Mesenchymal stem cell (in vitro differentiated cells and primary cell): Measurements from ENCODE around the gene OR4S1.
"Not testable (repeated sequence)": the region's sequence is repeated elsewhere in the genome, so short reads cannot be mapped to it uniquely, and the experiment has no call there.

Experiments
- DNase-seq: peaks from one replicate; pipeline ENCODE4 v3.0.0-alpha.2; 2013
- H2AFZ ChIP-seq: one replicate; pipeline ENCODE4 v1.6.1; 2013; ENCODE audit warnings: low read depth, mild to moderate bottlenecking, control low read depth, inconsistent platforms, low read length, moderate library complexity
- H2AK5ac ChIP-seq: 2 replicates; pipeline ENCODE4 v1.6.1; 2013; ENCODE audit warnings: low read length, moderate library complexity, mild to moderate bottlenecking, inconsistent platforms; ENCODE audit not compliant: severe bottlenecking
- H2BK120ac ChIP-seq: one replicate; pipeline ENCODE4 v1.6.1; 2013; ENCODE audit warnings: low read depth, mild to moderate bottlenecking, inconsistent platforms, low read length, moderate library complexity
- H2BK12ac ChIP-seq, 2 experiments: one replicate each; pipeline ENCODE4 v1.6.1; 2013; ENCODE audit warnings: inconsistent platforms in 2 of 2, low read length in 2 of 2, mild to moderate bottlenecking in 2 of 2, moderate library complexity in 2 of 2, control low read depth in 1 of 2
- H2BK15ac ChIP-seq: one replicate; pipeline ENCODE4 v1.6.1; 2013; ENCODE audit warnings: mild to moderate bottlenecking, low read depth, inconsistent platforms; ENCODE audit not compliant: poor library complexity, severe bottlenecking
- H2BK5ac ChIP-seq: 2 replicates; pipeline ENCODE4 v1.6.1; 2013; ENCODE audit warnings: low read depth, mild to moderate bottlenecking, low read length, control low read depth, inconsistent platforms; ENCODE audit not compliant: poor library complexity, severe bottlenecking
- H3K14ac ChIP-seq, 2 experiments: one replicate each; pipeline ENCODE4 v1.6.1; 2013; ENCODE audit warnings: inconsistent platforms in 2 of 2, low read length in 2 of 2, control low read depth in 1 of 2, mild to moderate bottlenecking in 1 of 2, moderate library complexity in 1 of 2
- H3K18ac ChIP-seq, 2 experiments: one replicate each; pipeline ENCODE4 v1.6.1; 2013; ENCODE audit warnings: inconsistent platforms in 2 of 2, low read length in 2 of 2, control low read depth in 1 of 2, low read depth in 1 of 2, mild to moderate bottlenecking in 1 of 2
- H3K23ac ChIP-seq, 2 experiments: one replicate each; pipeline ENCODE4 v1.6.1; 2013; ENCODE audit warnings: inconsistent platforms in 2 of 2, low read length in 2 of 2, mild to moderate bottlenecking in 2 of 2, moderate library complexity in 2 of 2, control low read depth in 1 of 2
- H3K27ac ChIP-seq: 2 replicates; pipeline ENCODE4 v1.5.1; 2013; ENCODE audit warnings: mild to moderate bottlenecking, moderate library complexity, low read length, control low read depth, inconsistent platforms; ENCODE audit not compliant: poor library complexity, severe bottlenecking
- H3K27me3 ChIP-seq, 2 experiments: 2 replicates each; pipeline versions ENCODE4 v1.6.1 to v1.7.0; 2013; ENCODE audit warnings: low read length in 2 of 2, mild to moderate bottlenecking in 2 of 2, moderate library complexity in 2 of 2, control low read depth in 1 of 2, inconsistent platforms in 1 of 2; ENCODE audit not compliant: control insufficient read depth in 1 of 2, insufficient read depth in 1 of 2
- H3K36me3 ChIP-seq, 2 experiments: 2 replicates each; pipeline versions ENCODE4 v1.6.1 to v1.7.0; 2013; ENCODE audit warnings: low read length in 2 of 2, control low read depth in 1 of 2, inconsistent platforms in 1 of 2, low read depth in 1 of 2, mild to moderate bottlenecking in 1 of 2; ENCODE audit not compliant: insufficient read depth in 2 of 2, control insufficient read depth in 1 of 2
- H3K4ac ChIP-seq, 2 experiments: one replicate each; pipeline ENCODE4 v1.6.1; 2013; ENCODE audit warnings: inconsistent platforms in 2 of 2, low read length in 2 of 2, mild to moderate bottlenecking in 2 of 2, moderate library complexity in 2 of 2, control low read depth in 1 of 2, low read depth in 1 of 2
- H3K4me1 ChIP-seq: 2 replicates; pipeline ENCODE4 v1.6.1; 2013; ENCODE audit warnings: low read depth, low read length, control low read depth; ENCODE audit not compliant: control insufficient read depth, insufficient read depth
- H3K4me2 ChIP-seq: 2 replicates; pipeline ENCODE4 v1.6.1; 2013; ENCODE audit warnings: low read length, mild to moderate bottlenecking, inconsistent platforms; ENCODE audit not compliant: poor library complexity, severe bottlenecking
- H3K4me3 ChIP-seq, 2 experiments: 2 replicates each; pipeline versions ENCODE4 v1.5.1 to v1.7.0; 2013; ENCODE audit warnings: low read length in 2 of 2, mild to moderate bottlenecking in 2 of 2, control low read depth in 1 of 2, low read depth in 1 of 2; ENCODE audit not compliant: insufficient read depth in 1 of 2
- H3K79me1 ChIP-seq: replicated peaks from 2 replicates; pipeline ENCODE4 v1.6.1; 2013; ENCODE audit warnings: mild to moderate bottlenecking, control low read depth, low read length, inconsistent platforms; ENCODE audit not compliant: poor library complexity, severe bottlenecking
- H3K9ac ChIP-seq: 2 replicates; pipeline ENCODE4 v1.7.0; 2013; ENCODE audit warnings: mild to moderate bottlenecking, low read length, moderate library complexity
- H3K9me3 ChIP-seq: 2 replicates; pipeline ENCODE4 v1.7.0; 2013; ENCODE audit warnings: mild to moderate bottlenecking, low read length; ENCODE audit not compliant: control insufficient read depth
- H4K8ac ChIP-seq: one replicate; pipeline ENCODE4 v1.6.1; 2013; ENCODE audit warnings: inconsistent platforms, mild to moderate bottlenecking, low read length, moderate library complexity
- H4K91ac ChIP-seq: one replicate; pipeline ENCODE4 v1.6.1; 2013; ENCODE audit warnings: mild to moderate bottlenecking, low read length, inconsistent platforms
- WGBS: methylation state at CpG from one replicate; pipeline ENCODE4 v1.1.7; 2013; ENCODE audit warnings: mixed read lengths; 5-methylcytosine and 5-hydroxymethylcytosine counted together

Gene OR4S1

GRCh38 chr11:48324620-48325019 is 18.6 kb downstream of the OR4S1 start, which contains the start of gene OR4C3:
TSS of gene OR4C3 (plus strand) at chr11:48324920. CDS start at chr11:48325022, 102 bp downstream.
- not testable (repeated sequence) for H3K36me3 ChIP-seq, H2BK120ac ChIP-seq, H3K4me1 ChIP-seq, H3K4me2 ChIP-seq, H3K27me3 ChIP-seq, H4K8ac ChIP-seq, H4K91ac ChIP-seq, H3K9me3 ChIP-seq, H2AFZ ChIP-seq, H3K4ac ChIP-seq, H3K23ac ChIP-seq, H3K18ac ChIP-seq, H3K27ac ChIP-seq, H3K4me3 ChIP-seq, H2BK12ac ChIP-seq, DNase-seq, H3K14ac ChIP-seq, H3K79me1 ChIP-seq, H2AK5ac ChIP-seq, H2BK15ac ChIP-seq, H2BK5ac ChIP-seq, H3K9ac ChIP-seq

GRCh38 chr11:48341466-48341865 is 35.4 kb downstream of the OR4S1 start:
- H3K4me2 ChIP-seq = no peak overlapping the region
- H3K9me3 ChIP-seq = peaks cover 5% of the 10 kb centered on the region
- H3K79me1 ChIP-seq = no peaks in the 10 kb centered on the region
- H2BK12ac ChIP-seq = no peak overlapping the region
- H3K23ac ChIP-seq = no peak overlapping the region
- no peak overlapping the region for H2BK15ac ChIP-seq
- H3K36me3 ChIP-seq = no peaks in the 10 kb centered on the region
- H4K91ac ChIP-seq = no peak overlapping the region
- no peak overlapping the region for H2BK5ac ChIP-seq
- no peak overlapping the region for H3K4ac ChIP-seq
- no peak overlapping the region for H4K8ac ChIP-seq
- no peak overlapping the region for H2AFZ ChIP-seq
- H3K4me3 ChIP-seq = no peak overlapping the region
- H3K27ac ChIP-seq = no peak overlapping the region
- H2BK120ac ChIP-seq = no peak overlapping the region
- no peak overlapping the region for H3K18ac ChIP-seq
- H2AK5ac ChIP-seq = no peak overlapping the region
- H3K9ac ChIP-seq = no peak overlapping the region
- no peaks in the 10 kb centered on the region for H3K27me3 ChIP-seq
- no peak overlapping the region for H3K14ac ChIP-seq
- DNase-seq = no peak
- 34% methylated on average over 2 of the region's 2 CpGs for WGBS
- H3K4me1 ChIP-seq = no peaks in the 10 kb centered on the region

- H3K4me2 ChIP-seq, H3K4me1 ChIP-seq, H2BK12ac ChIP-seq, H3K4me3 ChIP-seq, H2BK15ac ChIP-seq, H3K14ac ChIP-seq, H3K4ac ChIP-seq, H3K79me1 ChIP-seq, H3K23ac ChIP-seq, H2BK120ac ChIP-seq, H3K36me3 ChIP-seq, H3K27me3 ChIP-seq, H3K9me3 ChIP-seq, H2BK5ac ChIP-seq, H4K91ac ChIP-seq, H4K8ac ChIP-seq, H3K18ac ChIP-seq, H2AFZ ChIP-seq, H2AK5ac ChIP-seq, DNase-seq, H3K9ac ChIP-seq, H3K27ac ChIP-seq: not testable (repeated sequence)
- WGBS = 49% methylated on average over 2 of the region's 2 CpGs
Observed at GRCh38 chr11:48342505-48342904, 36.5 kb downstream of the OR4S1 start.

GRCh38 chr11:48346286-48346685 is 40.3 kb downstream of the OR4S1 start:
- H4K8ac ChIP-seq, H3K18ac ChIP-seq, H3K14ac ChIP-seq, H3K23ac ChIP-seq, H2BK120ac ChIP-seq, H3K27ac ChIP-seq, H3K9me3 ChIP-seq, H3K4me1 ChIP-seq, H2AFZ ChIP-seq, H2BK12ac ChIP-seq, H4K91ac ChIP-seq, DNase-seq, H2AK5ac ChIP-seq, H2BK15ac ChIP-seq, H3K27me3 ChIP-seq, H3K9ac ChIP-seq, H3K4me2 ChIP-seq, H3K79me1 ChIP-seq, H3K4me3 ChIP-seq, H3K36me3 ChIP-seq, H2BK5ac ChIP-seq, H3K4ac ChIP-seq: not testable (repeated sequence)
- WGBS = 71% methylated on average over 5 of the region's 5 CpGs
